CD4-positive, alpha-beta T cell treated with Interleukin-12 subunit alpha and Interleukin-12 subunit beta, for 1 hour (primary cell): Measurements from ENCODE around the gene PSMB11.

Experiments
- DNase-seq: peaks from one replicate; pipeline ENCODE4 v3.0.0-alpha.2; 2020

The PSMB11 gene

GRCh38 chr14:23062002-23062401, 20.0 kb downstream of the PSMB11 start:
- DNase-seq: no peak

GRCh38 chr14:23063601-23064000, 21.6 kb downstream of the PSMB11 start:
- no peak for DNase-seq

- DNase-seq: no peak
Observed at GRCh38 chr14:23066368-23066767, 24.4 kb downstream of the PSMB11 start.

- no peak for DNase-seq
Observed at GRCh38 chr14:23066855-23067744, 25.1 kb downstream of the PSMB11 start.

- DNase-seq: no peak
Observed at GRCh38 chr14:23067847-23068788, 26.1 kb downstream of the PSMB11 start.

- DNase-seq: peak; percentile 84
Observed at GRCh38 chr14:23068789-23069412, 26.9 kb downstream of the PSMB11 start.

GRCh38 chr14:23069413-23069806, 27.4 kb downstream of the PSMB11 start:
- DNase-seq: no peak

- no peak for DNase-seq
Observed at GRCh38 chr14:23070262-23071129, 28.5 kb downstream of the PSMB11 start.

- peak; percentile 81 for DNase-seq
Observed at GRCh38 chr14:23071244-23071920, 29.4 kb downstream of the PSMB11 start.

GRCh38 chr14:23071921-23072539, 30.0 kb downstream of the PSMB11 start:
- no peak for DNase-seq

GRCh38 chr14:23074906-23075305, 32.9 kb downstream of the PSMB11 start:
- no peak for DNase-seq

GRCh38 chr14:23076785-23077408, 34.9 kb downstream of the PSMB11 start:
- DNase-seq: peak; percentile 55

GRCh38 chr14:23077962-23078361, 36.0 kb downstream of the PSMB11 start:
- DNase-seq: no peak

GRCh38 chr14:23078692-23079116, 36.7 kb downstream of the PSMB11 start:
- no peak for DNase-seq

- DNase-seq: no peak
Observed at GRCh38 chr14:23079716-23080115, 37.7 kb downstream of the PSMB11 start.

- DNase-seq: no peak
Observed at GRCh38 chr14:23080474-23080873, 38.5 kb downstream of the PSMB11 start.

- no peak for DNase-seq
Observed at GRCh38 chr14:23085458-23085857, 43.4 kb downstream of the PSMB11 start.

GRCh38 chr14:23086565-23086964, 44.6 kb downstream of the PSMB11 start:
- DNase-seq: no peak

GRCh38 chr14:23089498-23090253, 47.7 kb downstream of the PSMB11 start:
- no peak for DNase-seq

- DNase-seq: no peak
Observed at GRCh38 chr14:23090254-23090636, 48.2 kb downstream of the PSMB11 start.
